Measurements from ENCODE around the gene DISC1. TPM values are rescaled to one million over a fixed set of nuclear protein-coding genes. Genes with fewer than 3 reads are reported as not detected.

The DISC1 gene
- total and polyA plus RNA-seq, 2 donors (not counting 1 experiment from before 2014, with no cell fraction given): 2.7 to 4.3 TPM

DNA sequence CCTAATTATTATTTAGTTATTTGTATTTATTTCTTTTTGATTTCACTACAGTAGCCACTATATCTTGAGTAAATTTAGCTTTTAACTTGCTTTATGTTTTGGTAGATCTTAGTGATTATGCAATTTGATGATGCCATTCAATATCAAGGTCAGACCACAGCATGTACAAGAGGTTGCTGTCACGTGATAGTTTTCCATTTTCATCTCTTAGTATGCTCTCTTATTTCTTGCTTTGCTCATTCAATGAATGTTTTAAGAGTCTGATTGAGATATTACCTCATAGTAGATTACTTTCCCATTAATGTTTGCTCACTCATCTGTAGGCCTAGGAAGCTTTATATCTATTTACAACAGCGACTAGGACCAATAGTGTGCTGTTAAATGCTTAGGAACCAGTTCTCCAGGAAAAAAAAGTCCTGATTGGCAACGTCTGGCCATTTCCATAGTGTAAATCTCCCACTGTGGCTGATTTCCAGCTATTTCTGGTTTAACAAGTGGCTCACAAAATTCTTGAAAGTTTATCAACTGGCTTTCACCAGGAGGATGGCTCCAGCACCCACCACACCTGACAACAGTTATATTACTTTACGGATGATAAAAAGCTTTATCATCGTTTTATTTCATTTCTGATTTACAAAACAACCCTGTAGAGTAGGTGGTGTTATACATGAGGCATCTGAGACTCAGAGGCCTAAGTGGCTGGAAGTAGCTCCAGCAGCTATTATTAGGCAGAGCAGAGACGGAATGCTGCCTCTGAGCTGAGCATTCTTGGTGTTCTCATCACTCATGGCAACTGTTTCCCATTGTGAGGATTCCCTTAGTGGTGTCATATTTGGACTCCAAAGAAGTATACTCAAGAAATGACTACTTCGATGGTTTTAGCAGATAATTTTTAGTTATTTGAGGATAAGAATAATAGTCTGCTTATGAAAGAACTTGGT, 235.2 kb downstream of the DISC1 start:
- no peaks in the 10 kb centered on the region for H3K36me3 ChIP-seq (replicated peaks in 1 of 2; ENCODE audit: control extremely low read depth in 1 of 2, control insufficient read depth in 1 of 2, extremely low read depth in 1 of 2, insufficient read depth in 2 of 2, low read length in 1 of 2)
- H3K27me3 ChIP-seq (replicated peaks in 1 of 4; ENCODE audit: control extremely low read depth in 1 of 4, control insufficient read depth in 3 of 4, insufficient read depth in 4 of 4, low read length in 3 of 4): no peaks in the 10 kb centered on the region
- no peaks in the 10 kb centered on the region for H3K27me3 Mint-ChIP-seq
- ChIA-PET POLR2A (no interaction called here), CTCF (no interaction called here)
- DNase-seq (no peak), ATAC-seq (ENCODE audit: low read depth) (no peak)
- peaks cover 2% of the 10 kb centered on the region for H3K4me1 Mint-ChIP-seq
- no peaks in the 10 kb centered on the region for H3K9me3 Mint-ChIP-seq (ENCODE audit: insufficient read depth)
- no peaks in the 10 kb centered on the region for H3K9me3 ChIP-seq (ENCODE audit: control extremely low read depth in 1 of 3, control insufficient read depth in 2 of 3, insufficient read depth in 1 of 3, low read length in 2 of 3)
- 89% methylated on average over 3 of the region's 7 CpGs for WGBS (ENCODE audit: insufficient coverage)
- H3K4me2 ChIP-seq (replicated peaks; ENCODE audit: low read depth, low read length, poor library complexity, severe bottlenecking): no peak overlapping the region
- no peak overlapping the region for H3K27ac ChIP-seq (ENCODE audit: low read length in 2 of 2)
- H4K20me1 ChIP-seq (ENCODE audit: control insufficient read depth, insufficient read depth, low read length, poor library complexity, severe bottlenecking): no peaks in the 10 kb centered on the region
- no peak overlapping the region for H3K27ac Mint-ChIP-seq
- H3K4me3 ChIP-seq (ENCODE audit: control extremely low read depth in 1 of 5, extremely low read depth in 1 of 5, insufficient read depth in 1 of 5, low read depth in 2 of 5, low read length in 4 of 5): no peak overlapping the region
- H3K79me2 ChIP-seq (ENCODE audit: control insufficient read depth, insufficient read depth, low read length): no peaks in the 10 kb centered on the region
- no peak overlapping the region for H3K4me3 Mint-ChIP-seq
- H3K9ac ChIP-seq (ENCODE audit: low read length): no peak overlapping the region
- H3K4me1 ChIP-seq (ENCODE audit: control insufficient read depth in 2 of 2, insufficient read depth in 2 of 2, low read length in 2 of 2): no peaks in the 10 kb centered on the region
- TF ChIP-seq, protein P1, sequence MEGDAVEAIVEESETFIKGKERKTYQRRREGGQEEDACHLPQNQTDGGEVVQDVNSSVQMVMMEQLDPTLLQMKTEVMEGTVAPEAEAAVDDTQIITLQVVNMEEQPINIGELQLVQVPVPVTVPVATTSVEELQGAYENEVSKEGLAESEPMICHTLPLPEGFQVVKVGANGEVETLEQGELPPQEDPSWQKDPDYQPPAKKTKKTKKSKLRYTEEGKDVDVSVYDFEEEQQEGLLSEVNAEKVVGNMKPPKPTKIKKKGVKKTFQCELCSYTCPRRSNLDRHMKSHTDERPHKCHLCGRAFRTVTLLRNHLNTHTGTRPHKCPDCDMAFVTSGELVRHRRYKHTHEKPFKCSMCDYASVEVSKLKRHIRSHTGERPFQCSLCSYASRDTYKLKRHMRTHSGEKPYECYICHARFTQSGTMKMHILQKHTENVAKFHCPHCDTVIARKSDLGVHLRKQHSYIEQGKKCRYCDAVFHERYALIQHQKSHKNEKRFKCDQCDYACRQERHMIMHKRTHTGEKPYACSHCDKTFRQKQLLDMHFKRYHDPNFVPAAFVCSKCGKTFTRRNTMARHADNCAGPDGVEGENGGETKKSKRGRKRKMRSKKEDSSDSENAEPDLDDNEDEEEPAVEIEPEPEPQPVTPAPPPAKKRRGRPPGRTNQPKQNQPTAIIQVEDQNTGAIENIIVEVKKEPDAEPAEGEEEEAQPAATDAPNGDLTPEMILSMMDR (IDR thresholded peaks at IDR 0.05): no peak
- TF ChIP-seq EZH2 (IDR thresholded peaks at IDR 0.05; ENCODE audit: borderline replicate concordance, insufficient read depth, low read depth, low read length, poor library complexity, severe bottlenecking): no peak
- no peak overlapping the region for H2AFZ ChIP-seq (ENCODE audit: insufficient read depth, low read depth, low read length, poor library complexity, severe bottlenecking)
- intact Hi-C loops (cut with micrococcal nuclease): no loop called here

DNA sequence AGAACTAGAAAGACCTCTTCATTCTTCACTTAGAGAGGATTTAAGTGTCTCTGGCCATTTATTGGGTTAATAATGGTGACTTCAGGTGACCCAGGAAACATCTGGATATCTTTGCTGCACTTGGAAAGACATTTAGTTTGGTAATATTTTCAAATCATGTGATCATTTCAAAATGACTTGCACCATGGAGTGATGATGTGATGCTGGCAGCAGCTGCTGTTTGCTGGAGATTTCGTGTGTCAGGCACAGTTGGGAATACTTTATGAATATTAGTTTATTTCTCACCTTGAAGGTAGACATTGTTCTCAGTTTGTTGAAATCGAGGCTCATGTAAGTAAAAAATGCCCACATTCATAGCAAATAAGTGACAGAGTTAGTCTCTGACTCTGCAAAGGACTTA, 236.0 kb downstream of the DISC1 start:
- H3K4me3 Mint-ChIP-seq: no peak overlapping the region
- H3K4me1 Mint-ChIP-seq: peaks cover 3% of the 10 kb centered on the region
- H3K27ac ChIP-seq (ENCODE audit: low read length in 2 of 2): no peak overlapping the region
- no peak overlapping the region for H2AFZ ChIP-seq (ENCODE audit: insufficient read depth, low read depth, low read length, poor library complexity, severe bottlenecking)
- no CpG with 5 or more reads among the region's 2 CpGs for WGBS (ENCODE audit: insufficient coverage)
- no peaks in the 10 kb centered on the region for H3K9me3 ChIP-seq (ENCODE audit: control extremely low read depth in 1 of 3, control insufficient read depth in 2 of 3, insufficient read depth in 1 of 3, low read length in 2 of 3)
- no peaks in the 10 kb centered on the region for H3K36me3 ChIP-seq (replicated peaks in 1 of 2; ENCODE audit: control extremely low read depth in 1 of 2, control insufficient read depth in 1 of 2, extremely low read depth in 1 of 2, insufficient read depth in 2 of 2, low read length in 1 of 2)
- no peak overlapping the region for H3K4me3 ChIP-seq (ENCODE audit: control extremely low read depth in 1 of 5, extremely low read depth in 1 of 5, insufficient read depth in 1 of 5, low read depth in 2 of 5, low read length in 4 of 5)
- H3K79me2 ChIP-seq (ENCODE audit: control insufficient read depth, insufficient read depth, low read length): no peaks in the 10 kb centered on the region
- H3K27ac Mint-ChIP-seq: no peak overlapping the region
- no peaks in the 10 kb centered on the region for H4K20me1 ChIP-seq (ENCODE audit: control insufficient read depth, insufficient read depth, low read length, poor library complexity, severe bottlenecking)
- TF ChIP-seq, protein P1 (IDR thresholded peaks at IDR 0.05): no peak
- TF ChIP-seq EZH2 (IDR thresholded peaks at IDR 0.05; ENCODE audit: borderline replicate concordance, insufficient read depth, low read depth, low read length, poor library complexity, severe bottlenecking): no peak
- no peaks in the 10 kb centered on the region for H3K27me3 ChIP-seq (replicated peaks in 1 of 4; ENCODE audit: control extremely low read depth in 1 of 4, control insufficient read depth in 3 of 4, insufficient read depth in 4 of 4, low read length in 3 of 4)
- intact Hi-C loops (cut with micrococcal nuclease): no loop called here
- H3K9ac ChIP-seq (ENCODE audit: low read length): no peak overlapping the region
- POLR2A ChIA-PET: no interaction called here
- ATAC-seq (ENCODE audit: low read depth) (no peak), DNase-seq (no peak)
- no peaks in the 10 kb centered on the region for H3K4me1 ChIP-seq (ENCODE audit: control insufficient read depth in 2 of 2, insufficient read depth in 2 of 2, low read length in 2 of 2)
- no peaks in the 10 kb centered on the region for H3K9me3 Mint-ChIP-seq (ENCODE audit: insufficient read depth)
- no peaks in the 10 kb centered on the region for H3K27me3 Mint-ChIP-seq
- CTCF ChIA-PET: no interaction called here
- no peak overlapping the region for H3K4me2 ChIP-seq (replicated peaks; ENCODE audit: low read depth, low read length, poor library complexity, severe bottlenecking)
